GM19397 (cell line): ENCODE measurements around the gene TMEM131L.
A peak's percentile ranks its signal among the peaks of the same experiment; 100 is the strongest.
"Not testable (repeated sequence)": the region's sequence is repeated elsewhere in the genome, so short reads cannot be mapped to it uniquely, and the experiment has no call there.

ENCODE experiments used
- ATAC-seq: cut with Tn5 transposase; IDR thresholded peaks from one replicate; pipeline ENCODE4 v1.9.1; 2021; ENCODE audit warnings: mild to moderate bottlenecking, moderate library complexity; ENCODE audit not compliant: unreplicated experiment

TMEM131L gene

GRCh38 chr4:153447175-153447905 lies 18.8 kb upstream of the TMEM131L start:
- no peak for ATAC-seq

- ATAC-seq, result no peak
Measured at GRCh38 chr4:153448003-153448731, 18.0 kb upstream of the TMEM131L start.

GRCh38 chr4:153449338-153449737 lies 16.8 kb upstream of the TMEM131L start:
- ATAC-seq, result no peak

- no peak for ATAC-seq
Measured at GRCh38 chr4:153450544-153450917, 15.6 kb upstream of the TMEM131L start.

GRCh38 chr4:153451145-153451544 lies 15.0 kb upstream of the TMEM131L start:
- ATAC-seq, result not testable (repeated sequence)

GRCh38 chr4:153451911-153452657 lies 14.1 kb upstream of the TMEM131L start:
- ATAC-seq, result no peak

- no peak for ATAC-seq
Measured at GRCh38 chr4:153452658-153453378, 13.3 kb upstream of the TMEM131L start.

GRCh38 chr4:153453402-153453801 lies 12.8 kb upstream of the TMEM131L start:
- ATAC-seq, result no peak

GRCh38 chr4:153458969-153459368 lies 7.2 kb upstream of the TMEM131L start:
- ATAC-seq, result no peak

GRCh38 chr4:153461549-153461948 lies 4.6 kb upstream of the TMEM131L start:
- ATAC-seq, result not testable (repeated sequence)

GRCh38 chr4:153464068-153464467 lies 2.1 kb upstream of the TMEM131L start:
- no peak for ATAC-seq

- ATAC-seq, result no peak
Measured at GRCh38 chr4:153465140-153465539, 1.0 kb upstream of the TMEM131L start.

- ATAC-seq, result no peak
Measured at GRCh38 chr4:153465615-153466080, 512 bp upstream of the TMEM131L start.

- ATAC-seq, result peak; percentile 59
Measured at GRCh38 chr4:153466949-153467896, 1.1 kb downstream of the TMEM131L start.

GRCh38 chr4:153467897-153468262 lies 1.7 kb downstream of the TMEM131L start:
- no peak for ATAC-seq

- peak; percentile 12 for ATAC-seq
Measured at GRCh38 chr4:153468587-153468986, 2.4 kb downstream of the TMEM131L start.

GRCh38 chr4:153469031-153469430 lies 2.9 kb downstream of the TMEM131L start:
- ATAC-seq, result no peak

GRCh38 chr4:153471071-153471697 lies 5.0 kb downstream of the TMEM131L start:
- not testable (repeated sequence) for ATAC-seq

GRCh38 chr4:153471698-153472093 lies 5.5 kb downstream of the TMEM131L start:
- peak; percentile 27 for ATAC-seq
